Ishikawa (cell line): Measurements from ENCODE around the gene MTMR1.

Source experiments
- CEBPB ChIP-seq: IDR thresholded peaks from 2 replicates; pipeline ENCODE4 v1.6.1; 2012
- CREB1 ChIP-seq: IDR thresholded peaks from 2 replicates; pipeline ENCODE4 v1.6.1; 2012; ENCODE audit warnings: low read depth
- EGR1 ChIP-seq: IDR thresholded peaks from 2 replicates; pipeline ENCODE4 v1.6.1; 2012
- EP300 ChIP-seq: IDR thresholded peaks from 2 replicates; pipeline ENCODE4 v1.6.1; 2012; ENCODE audit warnings: borderline replicate concordance
- FOXM1 ChIP-seq: IDR thresholded peaks from 2 replicates; pipeline ENCODE4 v1.6.1; 2012; ENCODE audit warnings: low read depth, borderline replicate concordance
- MAX ChIP-seq: IDR thresholded peaks from 2 replicates; pipeline ENCODE4 v1.6.1; 2012
- NFIC ChIP-seq: IDR thresholded peaks from 2 replicates; pipeline ENCODE4 v1.6.1; 2012
- RAD21 ChIP-seq: IDR thresholded peaks from 2 replicates; pipeline ENCODE4 v1.6.1; 2012; ENCODE audit warnings: low read depth
- REST ChIP-seq: IDR thresholded peaks from 2 replicates; pipeline ENCODE4 v1.6.1; 2012; ENCODE audit warnings: low read depth, mild to moderate bottlenecking
- TAF1 ChIP-seq: IDR thresholded peaks from 2 replicates; pipeline ENCODE4 v1.6.1; 2012; ENCODE audit warnings: low read depth, mild to moderate bottlenecking
- TCF12 ChIP-seq: IDR thresholded peaks from 2 replicates; pipeline ENCODE4 v1.6.1; 2012; ENCODE audit warnings: low read depth
- TEAD4 ChIP-seq: IDR thresholded peaks from 2 replicates; pipeline ENCODE4 v1.6.1; 2012
- USF1 ChIP-seq: IDR thresholded peaks from 2 replicates; pipeline ENCODE4 v1.6.1; 2012
- YY1 ChIP-seq: IDR thresholded peaks from 2 replicates; pipeline ENCODE4 v1.6.1; 2012; ENCODE audit warnings: low read depth
- ZBTB7A ChIP-seq: IDR thresholded peaks from 2 replicates; pipeline ENCODE4 v1.6.1; 2012; ENCODE audit warnings: low read depth

The MTMR1 gene

GRCh38 chrX:150700107-150700506 is 6.9 kb downstream of the MTMR1 start:
- TF ChIP-seq FOXM1: no peak
- no peak for TF ChIP-seq CREB1
- TF ChIP-seq TAF1: no peak
- no peak for TF ChIP-seq USF1
- TF ChIP-seq MAX: no peak
- TF ChIP-seq EGR1: no peak
- TF ChIP-seq YY1: no peak
- no peak for TF ChIP-seq TCF12

GRCh38 chrX:150701377-150701776 is 8.2 kb downstream of the MTMR1 start:
- TF ChIP-seq EGR1 (no peak), TAF1 (no peak), TCF12 (no peak), NFIC (no peak), EP300 (no peak), REST (no peak), TEAD4 (no peak), RAD21 (no peak), CREB1 (no peak), FOXM1 (no peak), USF1 (no peak), CEBPB (no peak), ZBTB7A (no peak), MAX (no peak)

GRCh38 chrX:150702966-150703694 is 9.9 kb downstream of the MTMR1 start:
- no peak for TF ChIP-seq EGR1
- no peak for TF ChIP-seq TEAD4

GRCh38 chrX:150703695-150703974 is 10.4 kb downstream of the MTMR1 start:
- no peak for TF ChIP-seq FOXM1
- TF ChIP-seq EP300: no peak

GRCh38 chrX:150704030-150704613 is 10.9 kb downstream of the MTMR1 start:
- no peak for TF ChIP-seq FOXM1
- TF ChIP-seq REST: no peak
- TF ChIP-seq CEBPB: no peak
- TF ChIP-seq RAD21: no peak
- no peak for TF ChIP-seq EGR1
- TF ChIP-seq CREB1: no peak

- no peak for TF ChIP-seq TAF1
- TF ChIP-seq ZBTB7A: no peak
- no peak for TF ChIP-seq EP300
- no peak for TF ChIP-seq USF1
- no peak for TF ChIP-seq REST
- no peak for TF ChIP-seq RAD21
- no peak for TF ChIP-seq CEBPB
- no peak for TF ChIP-seq YY1
- no peak for TF ChIP-seq EGR1
- TF ChIP-seq TEAD4: no peak
- TF ChIP-seq TCF12: no peak
- no peak for TF ChIP-seq NFIC
- no peak for TF ChIP-seq FOXM1
- TF ChIP-seq MAX: no peak
- no peak for TF ChIP-seq CREB1
Measured at GRCh38 chrX:150712619-150713018, 19.4 kb downstream of the MTMR1 start.
